ENCODE data around the gene CNST.
"Not testable (repeated sequence)": the region's sequence is repeated elsewhere in the genome, so short reads cannot be mapped to it uniquely, and the experiment has no call there.

The CNST gene

DNA sequence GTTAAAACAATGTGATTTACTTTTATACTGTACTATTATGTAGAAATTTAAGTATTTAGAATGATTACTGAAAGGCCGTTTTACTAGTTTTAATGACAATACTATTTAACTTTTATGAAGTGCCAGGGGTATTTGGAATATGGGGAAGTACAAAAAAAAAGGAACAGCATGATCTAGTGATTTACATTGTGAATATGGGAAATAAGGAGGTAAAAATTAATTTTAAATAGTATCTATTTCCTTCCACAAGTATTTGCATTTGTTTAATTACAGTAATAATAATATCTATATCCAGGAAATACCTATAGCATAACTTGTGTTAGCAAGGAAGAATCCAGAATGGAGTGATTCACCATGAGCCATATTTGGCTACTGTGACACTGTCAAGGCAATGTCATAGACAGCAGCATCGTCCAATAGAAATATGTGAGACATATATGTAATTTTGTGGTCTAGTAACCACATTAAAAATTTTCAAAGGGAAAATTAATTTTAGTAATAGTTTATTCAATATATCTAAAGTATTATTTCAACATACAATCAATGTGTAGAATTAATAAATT lies 22.0 kb downstream of the CNST start:
- no peak for DNase-seq

DNA sequence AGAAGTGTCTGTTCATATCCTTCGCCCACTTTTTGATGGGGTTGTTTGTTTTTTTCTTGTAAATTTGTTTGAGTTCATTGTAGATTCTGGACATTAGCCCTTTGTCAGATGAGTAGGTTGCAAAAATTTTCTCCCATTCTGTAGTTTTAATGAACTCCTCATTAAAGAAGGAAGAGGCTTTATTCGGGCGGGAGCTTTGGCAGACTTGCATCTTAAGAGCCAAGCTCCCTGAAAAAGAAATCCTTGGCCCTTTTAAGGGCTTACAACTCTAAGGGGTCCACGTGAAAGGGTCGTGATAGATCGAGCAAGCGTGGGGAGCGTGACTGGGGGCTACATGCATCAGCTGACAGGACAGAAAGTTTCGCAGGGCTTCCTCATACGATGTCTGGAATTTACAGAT lies 23.7 kb downstream of the CNST start:
- not testable (repeated sequence) for DNase-seq

DNA sequence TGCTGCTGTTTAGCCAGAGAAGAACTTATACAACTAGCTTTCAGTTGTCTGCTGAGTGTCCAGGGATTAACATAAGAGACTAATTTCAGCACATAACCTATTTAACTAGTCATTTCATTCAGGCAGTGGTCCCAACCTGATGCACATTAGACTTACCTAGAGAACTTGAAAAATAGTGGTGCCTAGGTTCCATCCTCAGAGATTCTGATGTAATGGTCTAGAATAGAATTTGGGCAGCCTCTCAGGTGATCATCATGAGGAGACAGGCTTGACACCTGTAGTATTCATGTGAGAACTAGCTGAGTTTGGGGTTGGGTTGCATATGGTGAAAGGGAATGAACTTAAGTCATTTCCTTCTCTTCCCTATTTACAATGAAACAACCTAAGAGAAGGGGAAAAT lies 24.8 kb downstream of the CNST start:
- DNase-seq = no peak

DNA sequence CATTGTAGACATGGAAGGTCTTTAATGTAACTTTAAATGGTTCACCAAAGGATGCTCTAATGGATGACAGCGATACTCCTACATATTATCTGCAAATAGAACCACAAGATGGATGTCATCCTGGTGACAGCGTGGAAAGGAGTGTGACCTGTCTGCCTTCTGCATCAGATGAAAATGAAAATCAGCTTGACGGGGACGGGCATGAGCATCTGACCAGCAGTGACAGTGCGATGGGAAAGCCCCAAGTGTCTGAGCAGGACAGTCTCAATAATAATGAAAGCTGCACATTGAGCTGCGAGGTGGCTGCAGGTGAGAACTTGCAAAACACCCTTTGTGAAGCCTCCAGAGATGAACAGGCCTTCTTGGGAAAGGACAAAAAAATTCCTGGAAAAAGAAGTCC lies 25.2 kb downstream of the CNST start:
- no peak for DNase-seq

DNA sequence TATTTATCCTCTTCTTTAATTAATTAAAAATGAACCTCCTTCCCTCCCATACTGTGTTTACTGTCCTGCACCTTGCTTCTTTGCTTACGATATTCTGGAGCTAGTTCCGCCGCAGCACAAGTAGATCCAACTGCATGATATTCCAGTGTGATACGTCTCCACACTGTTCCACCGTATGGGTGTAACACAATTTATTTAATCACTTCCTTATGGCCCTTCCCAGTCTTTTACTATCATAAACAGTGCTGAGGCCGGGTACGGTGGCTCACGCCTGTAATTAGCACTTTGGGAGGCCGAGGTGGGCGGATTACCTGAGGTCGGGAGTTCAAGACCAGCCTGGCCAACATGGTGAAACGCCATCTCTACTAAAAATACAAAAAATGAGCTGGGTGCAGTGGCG lies 25.7 kb downstream of the CNST start:
- DNase-seq = no peak

DNA sequence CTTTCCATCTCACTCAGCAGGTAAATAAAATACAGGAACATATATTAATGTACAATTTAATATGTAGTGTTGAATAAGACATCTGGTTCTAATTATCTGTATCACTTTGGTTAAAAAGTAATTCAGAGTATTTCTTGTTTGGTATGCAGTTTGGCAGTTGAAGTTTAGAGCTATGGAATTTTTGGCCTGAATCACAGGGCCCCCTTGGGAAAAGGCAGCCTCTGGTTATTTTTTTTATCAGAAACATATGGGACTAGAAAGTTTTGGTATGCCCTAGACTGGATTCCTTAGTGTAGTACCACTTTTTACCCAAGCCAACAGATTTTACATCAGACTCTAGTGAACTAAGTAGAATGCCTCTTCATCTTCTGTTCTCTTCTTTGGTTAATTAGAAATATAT lies 26.4 kb downstream of the CNST start:
- DNase-seq = no peak

DNA sequence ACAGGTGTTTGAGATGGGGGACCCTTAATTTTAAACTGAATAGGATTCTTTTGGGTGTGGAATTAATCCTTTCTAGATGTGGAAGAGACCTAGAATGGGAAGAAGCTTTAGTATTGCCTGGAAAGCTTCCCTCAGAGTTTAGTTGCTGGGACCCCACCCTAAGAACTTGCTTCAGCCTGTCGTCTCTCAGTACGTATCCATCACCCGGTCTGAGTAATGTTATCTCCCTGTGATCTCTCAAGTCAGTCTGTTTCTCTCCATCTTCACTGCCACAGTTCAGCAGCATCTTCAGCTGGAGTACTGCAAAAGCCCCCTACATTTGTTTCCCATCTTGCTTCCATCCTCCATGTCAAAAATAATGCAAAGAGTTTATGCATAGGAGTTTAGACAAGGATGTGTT lies 28.9 kb downstream of the CNST start:
- no peak for DNase-seq

DNA sequence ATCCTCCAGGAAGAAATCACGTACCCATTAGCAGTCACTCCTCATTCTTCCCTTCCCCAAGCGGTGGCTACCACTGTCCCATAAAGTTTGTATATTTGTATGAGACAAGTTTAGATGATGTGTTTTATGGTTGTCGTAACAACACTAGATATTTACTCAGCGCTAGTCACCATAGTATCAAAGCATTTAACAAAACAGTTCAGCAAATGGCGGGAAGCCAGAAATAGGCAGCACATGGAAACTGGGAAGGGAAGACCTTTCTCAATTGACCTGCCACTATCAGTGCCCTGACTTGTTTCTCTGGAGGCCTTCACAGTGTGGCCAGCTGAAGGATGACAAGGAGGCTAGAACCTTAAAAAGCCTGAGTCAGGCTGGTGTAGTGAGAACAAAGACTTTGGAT lies 31.1 kb downstream of the CNST start:
- DNase-seq = no peak

DNA sequence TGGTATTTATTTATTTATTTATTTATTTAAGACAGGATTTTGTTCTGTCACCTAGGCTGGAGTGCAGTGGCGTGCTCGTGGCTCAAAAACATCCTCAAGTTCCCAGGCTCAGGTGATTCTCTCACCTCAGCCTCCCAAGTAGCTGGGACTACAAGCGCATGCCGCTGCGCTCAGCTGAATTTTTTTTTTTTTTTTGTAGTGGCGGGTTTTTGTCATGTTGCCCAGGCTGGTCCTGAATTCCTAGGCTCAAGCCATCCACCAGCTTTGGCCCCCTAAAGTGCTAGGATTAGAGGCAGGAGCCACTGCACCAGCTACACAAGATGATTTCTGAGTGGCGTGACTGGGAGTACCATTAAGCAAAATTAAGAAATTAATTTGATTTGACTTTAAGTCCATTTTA lies 31.7 kb downstream of the CNST start:
- no peak for DNase-seq

DNA sequence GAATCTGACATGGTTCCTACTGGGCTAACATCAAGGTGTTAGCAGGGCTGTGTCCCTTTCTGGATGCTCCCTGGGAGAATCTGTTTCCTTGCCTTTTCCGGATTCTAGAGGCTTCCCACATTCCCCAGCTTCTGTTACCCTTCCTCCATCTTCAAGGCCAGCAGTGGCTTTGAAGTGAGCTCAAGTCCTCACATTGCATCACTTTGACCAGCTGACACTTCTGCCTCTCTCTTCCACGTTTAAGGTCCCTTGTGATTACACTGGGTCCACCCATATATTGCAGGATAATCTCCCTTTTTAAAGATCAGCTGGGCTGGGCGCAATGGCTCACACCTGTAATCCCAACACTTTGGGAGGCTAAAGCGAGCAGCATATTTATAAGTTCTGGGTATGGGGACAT lies 33.1 kb downstream of the CNST start:
- DNase-seq = no peak

DNA sequence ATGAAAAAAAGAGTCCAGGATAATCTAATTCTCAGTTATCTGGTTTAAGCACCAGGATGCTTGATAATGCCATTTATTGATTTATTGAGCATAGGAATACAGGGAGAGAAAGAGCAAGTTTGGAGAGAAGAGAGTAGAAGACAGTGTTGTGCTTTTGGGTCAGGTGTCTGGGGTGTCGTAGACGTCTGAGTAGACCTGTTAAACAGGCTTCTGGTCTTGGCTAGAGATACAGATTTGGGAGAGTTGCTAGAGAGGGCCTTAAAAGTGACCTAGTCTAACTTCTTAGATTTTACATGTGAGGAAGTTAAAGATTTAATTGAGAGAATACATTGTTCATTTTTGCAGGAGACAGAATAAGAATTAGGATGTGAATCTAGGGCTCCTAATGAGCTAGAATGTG lies 34.3 kb downstream of the CNST start:
- DNase-seq = no peak

DNA sequence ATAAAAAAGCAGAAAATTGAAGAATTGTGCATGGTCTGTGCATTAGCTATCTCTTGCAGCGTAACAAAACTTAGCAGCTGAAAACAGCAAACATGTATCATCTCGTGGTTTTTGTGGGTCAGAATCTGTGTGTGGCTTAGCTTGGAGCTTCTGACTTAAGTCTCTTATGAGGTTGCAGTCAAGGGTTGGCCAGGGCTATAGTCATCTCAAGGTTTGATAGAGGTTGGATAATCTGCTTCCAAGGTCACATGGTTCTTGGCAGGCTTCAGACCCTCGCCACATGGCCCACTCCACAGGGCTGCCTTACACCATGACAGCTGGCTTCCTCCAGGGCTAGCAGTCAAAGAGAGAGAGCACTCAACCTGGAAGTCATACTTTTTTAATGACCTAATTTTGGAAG lies 35.9 kb downstream of the CNST start:
- DNase-seq = peak; percentile 32

DNA sequence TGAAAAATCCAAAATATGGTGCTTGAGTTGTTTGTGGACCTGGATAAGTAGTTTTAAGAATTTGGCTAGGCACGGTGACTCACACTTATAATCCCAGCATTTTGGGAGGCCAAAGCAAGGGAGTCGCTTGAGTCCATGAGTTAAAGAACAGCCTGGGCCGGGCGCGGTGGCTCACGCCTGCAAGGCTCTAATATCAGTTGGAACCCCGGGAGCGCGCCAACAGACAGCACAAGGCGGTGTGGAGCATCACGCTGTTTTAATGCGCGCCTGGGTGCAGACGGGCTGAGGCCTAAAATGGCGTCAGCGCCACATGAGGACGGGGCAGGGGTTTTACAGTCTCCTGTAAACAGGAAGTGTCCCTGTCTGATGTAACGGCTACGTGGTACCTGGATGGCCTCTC lies 39.0 kb downstream of the CNST start:
- DNase-seq = not testable (repeated sequence)

DNA sequence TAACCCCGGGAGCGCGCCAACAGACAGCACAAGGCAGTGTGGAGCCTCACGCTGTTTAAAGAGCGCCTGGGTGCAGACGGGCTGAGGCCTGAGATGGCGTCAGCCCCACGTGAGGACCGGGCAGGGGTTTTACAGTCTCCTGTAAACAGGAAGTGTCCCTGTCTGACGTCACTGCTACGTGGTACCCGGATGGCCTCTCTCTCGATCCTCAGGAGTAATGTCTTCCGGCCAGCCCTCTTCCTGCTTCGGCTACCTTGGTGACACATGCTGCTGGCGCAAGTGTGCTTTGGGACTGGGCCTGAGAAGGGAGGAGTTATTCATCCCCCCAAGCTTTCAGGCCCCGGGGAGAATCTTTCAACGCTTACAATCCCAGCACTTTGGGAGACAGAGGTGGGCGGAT lies 41.2 kb downstream of the CNST start:
- DNase-seq = no peak

DNA sequence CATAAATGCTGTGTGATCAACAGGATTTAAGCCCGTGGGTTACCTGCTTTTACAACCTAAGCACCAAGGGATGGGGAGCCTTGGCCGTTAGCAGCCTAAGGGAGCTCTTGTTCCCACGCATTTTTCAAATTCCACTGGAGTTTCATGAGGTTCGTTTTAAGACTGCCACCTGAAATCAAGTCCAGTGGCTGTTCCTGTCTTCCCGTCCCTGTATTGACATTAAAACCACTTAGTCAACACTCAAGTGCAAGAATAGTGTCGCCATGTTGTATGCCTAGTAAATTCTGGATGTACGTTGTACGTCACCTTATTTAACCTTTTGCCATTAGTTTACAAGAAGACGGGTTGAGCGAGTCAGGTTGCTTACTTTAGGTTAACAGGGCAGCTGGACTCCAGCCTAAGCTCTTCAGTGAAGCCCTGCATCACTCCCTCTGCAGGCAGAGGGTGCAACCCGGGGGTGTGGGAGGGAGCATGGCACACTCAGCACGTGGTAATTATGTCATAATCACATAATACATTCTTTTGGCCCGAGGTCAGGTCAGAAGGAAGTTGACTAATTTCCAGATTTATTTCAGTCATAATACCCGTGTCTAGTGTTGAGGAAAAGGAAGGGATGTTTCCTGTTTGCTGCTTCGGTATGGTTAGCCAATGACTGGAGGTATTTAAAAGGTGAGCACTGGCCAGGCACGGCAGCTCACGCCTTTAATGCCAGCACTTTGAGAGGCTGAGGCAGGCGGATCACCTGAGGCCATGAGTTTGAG lies 42.5 kb downstream of the CNST start:
- DNase-seq = peak; percentile 44

DNA sequence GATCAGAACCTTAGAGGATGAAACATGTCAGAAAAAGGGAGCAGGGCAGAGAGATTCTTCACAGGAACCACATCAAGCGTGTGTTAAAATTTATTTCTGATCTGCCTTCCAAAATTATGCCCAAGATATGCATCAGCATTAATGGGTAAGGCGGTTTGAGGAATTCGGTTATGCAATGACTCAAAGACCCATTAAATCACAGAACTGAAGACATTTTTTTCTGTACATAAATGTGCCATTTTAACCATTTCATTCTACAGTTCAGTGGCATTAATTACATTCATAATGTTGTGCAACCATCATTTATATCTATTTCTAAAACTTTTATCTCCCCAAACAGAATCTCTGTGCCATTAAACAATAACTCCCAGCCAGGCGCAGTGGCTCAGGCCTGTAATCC lies 43.4 kb downstream of the CNST start:
- no peak for DNase-seq

DNA sequence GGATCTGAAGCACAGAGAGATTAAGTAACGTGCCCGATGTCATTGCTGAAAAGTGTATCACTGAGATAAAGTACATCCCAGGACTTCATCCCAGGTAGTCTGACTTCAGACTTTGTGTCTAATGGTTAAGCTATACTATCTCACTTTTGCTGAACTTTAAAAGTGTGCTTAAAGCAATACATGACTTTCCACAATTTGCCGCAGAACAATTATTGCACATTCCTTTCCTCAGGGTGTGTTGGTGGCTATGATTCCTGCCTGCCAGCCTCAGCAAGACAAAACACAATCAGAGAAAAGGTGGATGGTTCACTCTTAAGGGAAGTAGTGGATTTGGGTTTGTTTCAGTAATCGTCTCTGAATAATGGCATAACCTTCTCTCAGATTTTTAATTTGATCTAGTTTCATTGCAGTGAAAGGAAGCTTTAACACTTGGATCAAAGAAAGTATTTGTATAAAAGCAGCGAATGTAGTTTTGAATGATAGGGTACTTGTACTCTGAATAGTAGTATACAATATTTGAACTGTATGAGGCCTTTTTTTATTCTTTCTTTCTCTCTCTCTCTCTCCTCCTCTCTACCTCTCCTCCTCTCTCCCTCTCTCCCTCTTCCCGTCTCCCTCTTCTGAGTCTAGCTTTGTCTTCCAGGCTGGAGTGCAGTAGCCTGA lies 47.0 kb downstream of the CNST start:
- DNase-seq = no peak

DNA sequence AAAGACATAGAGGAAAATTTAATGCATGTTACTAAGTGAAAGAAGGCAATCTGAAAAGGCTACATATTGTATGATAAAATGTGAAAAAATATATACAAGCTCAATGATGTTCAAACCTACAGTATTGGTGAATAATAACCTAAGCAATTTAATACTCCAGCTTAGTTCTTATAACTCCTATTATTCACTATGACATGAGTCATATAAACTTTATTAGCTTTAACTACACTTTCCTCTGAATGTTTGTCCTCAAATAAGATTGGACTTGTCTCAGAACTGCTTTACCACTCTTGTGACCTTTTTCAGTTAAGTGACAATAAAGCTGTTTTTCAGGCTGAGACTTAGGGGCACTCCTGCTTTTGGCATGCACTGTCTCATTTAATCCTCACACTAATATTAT lies 50.9 kb downstream of the CNST start:
- DNase-seq = no peak

DNA sequence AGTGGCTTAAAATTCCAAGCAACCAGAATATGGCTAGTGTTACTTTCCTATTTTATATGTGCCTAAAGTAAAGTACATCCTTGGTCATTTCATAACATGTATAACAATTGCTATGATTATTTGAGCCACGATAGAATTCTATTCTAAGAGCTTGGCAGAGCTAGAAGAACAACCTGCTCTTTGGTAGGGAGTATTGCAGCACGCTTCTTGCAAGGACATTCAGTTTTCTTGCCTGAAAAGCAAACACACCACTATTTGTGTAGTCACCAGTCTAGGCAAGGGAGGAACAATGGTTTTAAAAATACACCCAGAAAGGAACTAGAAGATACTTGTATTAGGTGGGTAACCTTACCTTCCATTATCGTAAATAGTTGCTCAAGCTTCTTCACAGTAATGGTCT lies 51.5 kb downstream of the CNST start:
- no peak for DNase-seq

DNA sequence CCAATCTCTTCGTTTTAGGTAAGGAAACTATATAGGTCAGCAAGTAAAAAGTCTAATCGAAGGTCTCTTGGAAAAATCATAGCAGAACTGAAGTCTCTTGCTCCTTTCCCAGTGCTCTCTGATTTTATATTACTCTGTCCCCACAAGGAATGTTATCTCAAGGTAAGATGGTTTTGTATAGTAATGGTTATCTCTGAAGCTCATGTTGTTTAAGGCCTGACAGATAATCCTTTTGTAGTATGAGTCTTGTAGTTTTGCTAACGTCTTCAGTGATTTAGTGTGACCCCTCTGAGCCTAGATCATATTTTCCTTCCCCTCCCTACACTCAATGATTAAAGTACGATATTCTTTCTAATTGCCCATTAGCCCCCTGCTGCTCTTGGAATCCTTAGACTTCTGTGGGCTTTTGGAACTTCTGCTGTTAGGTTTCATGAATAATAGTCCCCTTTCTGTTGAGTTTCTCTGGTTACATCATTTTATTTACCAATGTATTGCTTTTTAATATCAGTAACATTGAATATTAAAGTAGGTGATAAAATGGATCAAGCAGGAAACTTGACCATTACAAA lies 52.1 kb downstream of the CNST start:
- no peak for DNase-seq

DNA sequence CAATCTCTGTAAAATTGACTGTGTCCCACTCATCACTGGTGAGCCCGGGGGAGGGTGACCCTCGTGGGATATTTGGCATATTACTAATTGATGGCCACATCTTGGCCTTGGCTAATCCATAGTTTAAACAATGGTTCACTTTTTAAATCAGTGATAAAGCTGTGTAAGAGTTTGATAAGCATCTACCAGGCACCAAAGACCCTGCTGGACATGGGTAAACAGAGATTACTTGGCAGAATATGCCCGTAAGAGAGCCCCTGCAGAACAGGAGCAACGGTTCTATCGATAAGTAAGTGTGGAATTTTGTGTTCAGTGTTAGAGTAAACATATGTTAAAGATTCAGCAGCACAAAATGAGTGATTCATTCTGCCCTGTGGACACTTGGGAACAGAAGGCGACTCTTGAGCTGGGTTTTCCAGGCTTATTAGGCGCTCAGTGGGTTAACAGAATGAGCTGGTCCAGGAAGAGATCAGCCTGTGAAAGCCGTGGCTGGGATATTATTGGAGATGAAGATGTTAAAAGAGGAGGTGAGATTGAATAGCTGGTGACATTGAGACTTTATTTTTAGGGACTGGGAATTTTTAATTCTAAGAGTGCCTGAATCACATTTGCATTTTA lies 55.9 kb downstream of the CNST start:
- no peak for DNase-seq

DNA sequence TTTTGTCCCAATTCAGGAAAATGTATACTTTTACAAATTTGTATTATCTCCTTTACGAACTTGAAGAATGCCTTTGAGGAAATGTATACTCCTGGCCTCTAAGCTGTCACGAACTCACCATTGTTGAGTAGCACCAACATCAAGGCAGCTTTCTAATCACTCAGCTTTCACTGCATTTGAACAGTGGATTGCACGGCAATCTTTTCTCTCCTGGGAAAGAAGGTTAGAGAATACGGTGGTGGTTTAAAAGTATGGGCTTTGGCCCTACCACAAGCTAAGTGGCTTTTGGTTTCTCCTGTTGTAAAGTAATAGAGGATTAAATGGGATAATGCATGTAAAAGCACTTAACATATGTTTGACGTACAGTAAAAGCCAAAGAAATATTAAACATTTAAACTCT lies 57.8 kb downstream of the CNST start:
- DNase-seq = no peak

DNA sequence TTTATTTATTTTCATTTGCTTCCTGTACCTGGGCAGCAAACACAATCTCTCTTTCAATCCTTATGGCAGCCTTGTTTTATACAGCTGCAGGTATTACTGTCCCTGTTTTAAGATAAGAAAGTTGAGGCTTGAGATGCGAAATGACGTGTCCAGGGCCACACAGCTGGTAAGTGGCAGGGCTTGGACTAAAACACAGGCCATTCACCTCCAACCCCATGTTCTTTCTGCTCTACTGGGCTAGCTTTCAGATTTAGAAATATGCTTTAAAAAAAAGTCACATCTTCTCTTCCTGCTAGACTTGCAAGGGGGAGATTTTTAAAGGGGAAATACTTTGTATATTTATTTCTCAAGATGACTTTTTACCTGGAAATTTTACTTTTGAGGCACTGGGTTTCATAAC lies 62.8 kb downstream of the CNST start:
- DNase-seq = no peak

DNA sequence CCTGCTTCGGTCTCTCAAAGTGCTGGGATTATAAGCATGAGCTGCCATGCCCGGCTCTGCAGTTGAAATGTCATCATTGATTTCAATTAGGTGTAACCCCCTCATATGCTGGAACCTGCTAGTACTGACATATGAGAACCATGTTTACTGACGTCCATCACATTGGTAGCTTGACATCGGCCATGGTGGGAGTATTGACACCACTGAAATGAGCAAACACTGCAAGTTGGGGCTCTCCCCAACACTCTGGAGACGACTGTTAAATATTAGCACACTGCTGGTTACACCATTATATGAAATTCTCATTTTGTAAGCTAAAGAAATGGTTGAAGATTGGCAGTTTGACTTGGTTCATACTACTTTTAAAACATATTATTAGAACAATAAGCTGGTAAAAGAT lies 63.7 kb downstream of the CNST start:
- no peak for DNase-seq

All from stimulated activated CD4-positive, alpha-beta T cell treated with anti-CD3 and anti-CD28 coated beads, Interleukin-1b, Interleukin-23, amount 100 ng/mL, for 48 hours (primary cell).